NT2/D1 (cell line): ENCODE results near the gene FYCO1.

Experiments used
- DNase-seq: peaks from one replicate; pipeline ENCODE4 v3.0.0-alpha.2; 2011; ENCODE audit warnings: low read depth, low spot score
- H3K27me3 ChIP-seq: 2 replicates; pipeline ENCODE4 v1.6.0; 2011; ENCODE audit warnings: mild to moderate bottlenecking; ENCODE audit not compliant: insufficient read length, insufficient read depth
- H3K36me3 ChIP-seq: 2 replicates; pipeline ENCODE4 v1.6.1; 2011; ENCODE audit warnings: mild to moderate bottlenecking, low read length, mixed read lengths; ENCODE audit not compliant: insufficient read depth, insufficient read length
- H3K4me1 ChIP-seq: 2 replicates; pipeline ENCODE4 v1.5.1; 2011; ENCODE audit not compliant: insufficient read depth, insufficient read length
- H3K4me3 ChIP-seq: 2 replicates; pipeline ENCODE4 v1.5.1; 2011; ENCODE audit warnings: low read depth; ENCODE audit not compliant: insufficient read length
- H3K9ac ChIP-seq: 2 replicates; pipeline ENCODE4 v1.6.0; 2011; ENCODE audit warnings: low read depth; ENCODE audit not compliant: insufficient read length
- H3K9me3 ChIP-seq: 2 replicates; pipeline ENCODE4 v1.5.1; 2011; ENCODE audit warnings: mild to moderate bottlenecking, low read length; ENCODE audit not compliant: insufficient read depth
- SUZ12 ChIP-seq: IDR thresholded peaks from 2 replicates; pipeline ENCODE4 v1.6.1; 2011; ENCODE audit not compliant: insufficient read length, insufficient read depth; ENCODE audit errors: extremely low read depth
- YY1 ChIP-seq: IDR thresholded peaks from 2 replicates; pipeline ENCODE4 v1.6.1; 2011; ENCODE audit not compliant: insufficient read length, insufficient read depth
- ZNF274 ChIP-seq: IDR thresholded peaks from 2 replicates; pipeline ENCODE4 v1.6.1; 2011; ENCODE audit warnings: mild to moderate bottlenecking, low read depth, low read length

Gene FYCO1

GRCh38 chr3:45980819-45981218 is 14.8 kb downstream of the FYCO1 start:
- H3K9me3 ChIP-seq, result no peaks in the 10 kb centered on the region
- H3K4me3 ChIP-seq, result no peak overlapping the region
- no peaks in the 10 kb centered on the region for H3K27me3 ChIP-seq
- TF ChIP-seq YY1 (no peak), SUZ12 (no peak), ZNF274 (no peak)
- no peak overlapping the region for H3K9ac ChIP-seq
- H3K36me3 ChIP-seq, result peaks cover 67% of the 10 kb centered on the region
- no peaks in the 10 kb centered on the region for H3K4me1 ChIP-seq
- DNase-seq, result no peak

GRCh38 chr3:45980229-45980813 is 15.3 kb downstream of the FYCO1 start:
- Histone ChIP-seq H3K27me3 (no peaks in the 10 kb centered on the region), H3K9me3 (no peaks in the 10 kb centered on the region), H3K4me1 (no peaks in the 10 kb centered on the region), H3K9ac (no peak overlapping the region), H3K4me3 (no peak overlapping the region), H3K36me3 (peaks cover 70% of the 10 kb centered on the region)
- DNase-seq, result no peak
- TF ChIP-seq ZNF274 (no peak), YY1 (no peak), SUZ12 (no peak)

GRCh38 chr3:45979378-45979777 is 16.2 kb downstream of the FYCO1 start:
- Histone ChIP-seq H3K36me3 (peaks cover 74% of the 10 kb centered on the region), H3K4me3 (no peak overlapping the region), H3K27me3 (no peaks in the 10 kb centered on the region), H3K9ac (no peak overlapping the region), H3K9me3 (no peaks in the 10 kb centered on the region), H3K4me1 (no peaks in the 10 kb centered on the region)
- no peak for TF ChIP-seq ZNF274
- TF ChIP-seq YY1, result no peak
- TF ChIP-seq SUZ12, result no peak
- DNase-seq, result no peak

- DNase-seq, result no peak
- no peak for TF ChIP-seq SUZ12
- no peak for TF ChIP-seq ZNF274
- no peaks in the 10 kb centered on the region for H3K27me3 ChIP-seq
- H3K9ac ChIP-seq, result no peak overlapping the region
- no peak overlapping the region for H3K4me3 ChIP-seq
- H3K36me3 ChIP-seq, result peaks cover 70% of the 10 kb centered on the region
- no peaks in the 10 kb centered on the region for H3K4me1 ChIP-seq
- H3K9me3 ChIP-seq, result no peaks in the 10 kb centered on the region
Measured at GRCh38 chr3:45978006-45978761, 17.4 kb downstream of the FYCO1 start.

- Histone ChIP-seq H3K27me3 (no peaks in the 10 kb centered on the region), H3K4me1 (no peaks in the 10 kb centered on the region), H3K36me3 (peaks cover 52% of the 10 kb centered on the region), H3K4me3 (no peak overlapping the region), H3K9ac (no peak overlapping the region), H3K9me3 (no peaks in the 10 kb centered on the region)
- TF ChIP-seq SUZ12, result no peak
- TF ChIP-seq YY1, result no peak
- TF ChIP-seq ZNF274, result no peak
- DNase-seq, result no peak
Measured at GRCh38 chr3:45976191-45977091, 19.2 kb downstream of the FYCO1 start.

GRCh38 chr3:45975686-45976085 is 19.9 kb downstream of the FYCO1 start:
- no peak for DNase-seq
- H3K4me1 ChIP-seq, result no peaks in the 10 kb centered on the region
- no peaks in the 10 kb centered on the region for H3K9me3 ChIP-seq
- no peak overlapping the region for H3K4me3 ChIP-seq
- peaks cover 46% of the 10 kb centered on the region for H3K36me3 ChIP-seq
- H3K27me3 ChIP-seq, result no peaks in the 10 kb centered on the region
- no peak overlapping the region for H3K9ac ChIP-seq
- no peak for TF ChIP-seq YY1
- TF ChIP-seq SUZ12, result no peak
- no peak for TF ChIP-seq ZNF274

- no peak for DNase-seq
- Histone ChIP-seq H3K36me3 (peaks cover 43% of the 10 kb centered on the region), H3K4me3 (no peak overlapping the region), H3K27me3 (no peaks in the 10 kb centered on the region), H3K9me3 (no peaks in the 10 kb centered on the region), H3K4me1 (no peaks in the 10 kb centered on the region), H3K9ac (no peak overlapping the region)
- TF ChIP-seq YY1 (no peak), ZNF274 (no peak), SUZ12 (no peak)
Measured at GRCh38 chr3:45974686-45975085, 20.9 kb downstream of the FYCO1 start.
